HFFc6 (cell line): ENCODE measurements around the gene IP6K1. TPM values are rescaled to one million over a fixed set of nuclear protein-coding genes. Genes with fewer than 3 reads are reported as not detected.

Experiments
- DNase-seq: peaks from one replicate; pipeline ENCODE4 v3.0.0-alpha.2; 2018
- H3K27ac Mint-ChIP-seq: 2 replicates; pipeline ENCODE4 v1.8.0; 2020; ENCODE audit warnings: mild to moderate bottlenecking, mixed read lengths
- H3K27me3 Mint-ChIP-seq: 2 replicates; pipeline ENCODE4 v1.8.0; 2021; ENCODE audit warnings: mild to moderate bottlenecking, moderate library complexity, mixed read lengths; ENCODE audit not compliant: insufficient read depth
- H3K36me3 Mint-ChIP-seq: 2 replicates; pipeline ENCODE4 v1.8.0; 2021; ENCODE audit warnings: low read depth, mixed read lengths
- H3K4me1 Mint-ChIP-seq: 2 replicates; pipeline ENCODE4 v1.8.0; 2020; ENCODE audit warnings: low read depth, mixed read lengths
- H3K4me3 Mint-ChIP-seq: 2 replicates; pipeline ENCODE4 v1.8.0; 2020; ENCODE audit warnings: mild to moderate bottlenecking, moderate library complexity, mixed read lengths
- H3K9me3 Mint-ChIP-seq: 2 replicates; pipeline ENCODE4 v1.8.0; 2020; ENCODE audit warnings: mild to moderate bottlenecking, mixed read lengths
- total RNA-seq, 6 experiments: library from RNA; stranded (reverse); fragmentation: NEBNext Ultra II Directional; extraction: Animal tissue kit (Norgen Biotek cat#: 25700); gene quantifications; 2 replicates in 1 of 6; 3 replicates in 5 of 6; pipeline ENCODE4 v1.2.3, GENCODE V29; 2021
- TF ChIP-seq, protein P1 (sequence below): fragments of 200-600 bp; sonication (generic); IDR thresholded peaks from 2 replicates; pipeline ENCODE4 v1.5.0; 2021; ENCODE audit warnings: antibody characterized with exemption, mild to moderate bottlenecking

The IP6K1 gene
- total RNA-seq, 6 experiments from 2014 or later: 29.8 to 43.7 (median 38.4) TPM

DNA sequence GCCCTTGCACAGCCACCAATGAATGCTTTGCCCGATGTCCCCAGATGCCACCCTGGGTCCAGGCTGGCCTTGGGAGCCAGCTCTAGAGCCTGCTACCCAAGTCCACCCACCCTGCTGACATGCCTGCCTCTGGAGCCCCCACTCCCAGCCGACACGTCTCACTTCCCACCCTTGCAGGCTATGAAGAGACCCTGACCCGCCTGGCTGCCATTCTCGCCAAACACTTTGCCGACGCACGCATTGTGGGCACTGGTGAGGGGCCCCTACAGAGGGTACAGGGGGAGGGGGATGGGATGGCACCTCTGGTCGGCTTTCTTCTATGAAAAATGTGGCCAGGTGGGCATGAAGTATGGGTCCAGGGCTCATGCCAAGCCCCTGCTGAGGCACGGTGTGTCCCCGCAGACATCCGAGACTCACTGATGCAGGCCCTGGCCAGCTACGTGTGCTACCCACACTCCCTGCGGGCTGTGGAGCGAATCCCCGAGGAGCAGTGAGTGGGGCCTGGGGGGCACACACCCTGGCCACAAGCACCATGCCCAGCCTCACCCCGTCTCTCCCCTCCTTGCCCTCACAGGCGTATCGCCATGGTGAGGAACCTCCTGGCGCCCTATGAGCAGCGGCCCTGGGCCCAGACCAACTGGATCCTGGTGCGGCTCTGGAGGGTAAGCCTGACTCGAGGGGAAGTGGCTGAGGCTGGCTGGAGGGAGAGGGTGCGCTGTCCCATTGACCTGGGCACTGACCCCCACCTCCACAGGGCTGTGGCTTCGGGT lies 72.8 kb downstream of the IP6K1 start:
- H3K36me3 Mint-ChIP-seq: peaks cover 2% of the 10 kb centered on the region
- H3K27ac Mint-ChIP-seq: no peak overlapping the region
- peaks cover 8% of the 10 kb centered on the region for H3K27me3 Mint-ChIP-seq
- H3K4me3 Mint-ChIP-seq: no peak overlapping the region
- TF ChIP-seq, protein P1, sequence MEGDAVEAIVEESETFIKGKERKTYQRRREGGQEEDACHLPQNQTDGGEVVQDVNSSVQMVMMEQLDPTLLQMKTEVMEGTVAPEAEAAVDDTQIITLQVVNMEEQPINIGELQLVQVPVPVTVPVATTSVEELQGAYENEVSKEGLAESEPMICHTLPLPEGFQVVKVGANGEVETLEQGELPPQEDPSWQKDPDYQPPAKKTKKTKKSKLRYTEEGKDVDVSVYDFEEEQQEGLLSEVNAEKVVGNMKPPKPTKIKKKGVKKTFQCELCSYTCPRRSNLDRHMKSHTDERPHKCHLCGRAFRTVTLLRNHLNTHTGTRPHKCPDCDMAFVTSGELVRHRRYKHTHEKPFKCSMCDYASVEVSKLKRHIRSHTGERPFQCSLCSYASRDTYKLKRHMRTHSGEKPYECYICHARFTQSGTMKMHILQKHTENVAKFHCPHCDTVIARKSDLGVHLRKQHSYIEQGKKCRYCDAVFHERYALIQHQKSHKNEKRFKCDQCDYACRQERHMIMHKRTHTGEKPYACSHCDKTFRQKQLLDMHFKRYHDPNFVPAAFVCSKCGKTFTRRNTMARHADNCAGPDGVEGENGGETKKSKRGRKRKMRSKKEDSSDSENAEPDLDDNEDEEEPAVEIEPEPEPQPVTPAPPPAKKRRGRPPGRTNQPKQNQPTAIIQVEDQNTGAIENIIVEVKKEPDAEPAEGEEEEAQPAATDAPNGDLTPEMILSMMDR: no peak
- H3K9me3 Mint-ChIP-seq: peaks cover under 1% of the 10 kb centered on the region; the same call in 1 of the 2 replicates
- peaks cover 2% of the 10 kb centered on the region for H3K4me1 Mint-ChIP-seq
- no peak for DNase-seq

GRCh38 chr3:49712631-49713317 lies 73.6 kb downstream of the IP6K1 start:
- DNase-seq: no peak
- TF ChIP-seq, protein P1: no peak
- peaks cover 8% of the 10 kb centered on the region for H3K27me3 Mint-ChIP-seq
- peaks cover 1% of the 10 kb centered on the region for H3K4me1 Mint-ChIP-seq
- no peaks in the 10 kb centered on the region for H3K36me3 Mint-ChIP-seq
- H3K9me3 Mint-ChIP-seq: no peaks in the 10 kb centered on the region
- H3K4me3 Mint-ChIP-seq: no peak overlapping the region
- no peak overlapping the region for H3K27ac Mint-ChIP-seq

- Mint-ChIP-seq H3K27me3 (peaks cover 3% of the 10 kb centered on the region), H3K4me1 (peaks cover 7% of the 10 kb centered on the region), H3K4me3 (no peak overlapping the region), H3K9me3 (no peaks in the 10 kb centered on the region), H3K36me3 (no peaks in the 10 kb centered on the region), H3K27ac (no peak overlapping the region)
- no peak for DNase-seq
- TF ChIP-seq, protein P1: no peak
Observed at GRCh38 chr3:49712166-49712565, 74.2 kb downstream of the IP6K1 start.

GRCh38 chr3:49711489-49711888 lies 74.9 kb downstream of the IP6K1 start:
- Mint-ChIP-seq H3K4me3 (no peak overlapping the region), H3K4me1 (peaks cover 12% of the 10 kb centered on the region), H3K9me3 (no peaks in the 10 kb centered on the region), H3K27me3 (peaks cover 3% of the 10 kb centered on the region), H3K36me3 (no peaks in the 10 kb centered on the region), H3K27ac (no peak overlapping the region)
- TF ChIP-seq, protein P1: no peak
- no peak for DNase-seq

DNA sequence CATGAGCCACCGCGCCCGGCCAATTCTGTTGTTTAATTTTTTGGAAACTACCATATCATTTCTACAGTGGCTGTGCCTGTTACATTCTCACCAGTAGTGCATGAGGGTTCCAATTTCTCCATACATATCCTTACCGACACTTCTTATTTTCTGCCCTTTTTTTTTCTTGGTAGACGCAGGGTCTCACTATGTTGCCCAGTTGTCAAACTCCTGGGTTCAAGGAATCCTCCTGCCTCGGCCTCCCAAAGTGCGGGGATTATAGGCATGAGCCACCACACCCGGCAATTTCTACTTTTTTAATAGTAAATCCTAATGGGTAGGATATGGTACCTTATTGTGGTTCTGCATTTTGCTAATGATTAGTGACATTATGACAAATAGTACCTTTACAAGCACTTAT lies 76.5 kb downstream of the IP6K1 start:
- TF ChIP-seq, protein P1: no peak
- Mint-ChIP-seq H3K36me3 (no peaks in the 10 kb centered on the region), H3K9me3 (no peaks in the 10 kb centered on the region), H3K4me3 (no peak overlapping the region), H3K27me3 (peaks cover 3% of the 10 kb centered on the region), H3K27ac (no peak overlapping the region), H3K4me1 (peaks cover 12% of the 10 kb centered on the region)
- DNase-seq: no peak
